ENCODE results near the gene SPPL3. TPM values are rescaled to one million over a fixed set of nuclear protein-coding genes. Genes with fewer than 3 reads are reported as not detected.

Gene SPPL3
- total RNA-seq, 1 experiment from 2014 or later: 32.5 TPM

DNA sequence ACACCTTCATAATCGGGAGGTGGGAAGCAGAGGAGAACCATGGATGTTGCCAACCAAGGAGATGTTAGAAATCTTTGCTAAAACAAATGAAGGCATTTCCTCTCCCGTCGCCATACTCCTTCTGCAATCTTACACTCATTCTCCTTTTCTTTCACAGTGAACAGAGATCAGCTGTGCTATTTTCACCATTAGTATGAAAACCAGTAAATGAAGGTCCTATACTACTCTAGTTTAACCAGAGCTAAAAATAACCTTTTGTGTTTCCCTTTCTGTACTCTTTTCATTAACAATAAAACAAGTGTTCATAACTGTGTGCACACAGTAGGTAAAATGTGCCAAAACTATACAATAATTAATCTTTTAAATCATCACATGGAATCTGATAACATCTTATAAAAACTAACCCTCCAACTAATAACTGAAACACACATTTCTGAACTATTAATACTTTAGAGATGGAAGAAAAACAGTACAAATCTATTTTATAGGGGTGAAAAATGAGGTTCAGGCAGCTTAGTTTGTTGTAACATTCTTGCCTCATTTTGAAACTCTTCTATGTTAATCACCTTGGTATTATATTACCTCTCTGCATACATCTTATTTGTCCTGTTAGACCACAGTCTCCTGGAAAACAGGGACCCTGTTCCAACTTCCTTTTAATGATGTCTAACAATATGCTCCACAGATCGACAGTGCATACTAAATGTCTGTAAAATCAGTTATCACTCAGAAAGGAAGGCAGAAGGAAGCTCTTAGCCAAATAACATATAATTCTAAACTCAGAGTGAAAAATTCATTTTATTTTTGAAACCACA lies 69.5 kb downstream of the SPPL3 start:
- no peak for DNase-seq (ENCODE audit: low spot score)
- Mint-ChIP-seq H3K27me3 (ENCODE audit: low read depth) (no peaks in the 10 kb centered on the region), H3K36me3 (no peaks in the 10 kb centered on the region), H3K4me1 (peaks cover 36% of the 10 kb centered on the region), H3K4me3 (no peak overlapping the region), H3K9me3 (no peaks in the 10 kb centered on the region), H3K27ac (no peak overlapping the region)
- ChIA-PET POLR2A (interaction anchor here (0.5 kb wide), 1 partner anchor 49 kb away, joined by 3 read pairs; no protein-coding TSS in a partner anchor), CTCF (interaction anchor here (0.7 kb wide), 1 partner anchor 137 kb away, joined by 3 read pairs; no protein-coding TSS in a partner anchor)
- TF ChIP-seq GRHL2 (CRISPR knock-in tag; IDR thresholded peaks at IDR 0.05; ENCODE audit: insufficient replicate concordance, severe bottlenecking) (no peak), HMGA2 (CRISPR knock-in tag; IDR thresholded peaks at IDR 0.05) (no peak), OVOL2 (CRISPR knock-in tag; IDR thresholded peaks at IDR 0.05; ENCODE audit: borderline replicate concordance) (no peak), TCF7 (CRISPR knock-in tag; IDR thresholded peaks at IDR 0.05; ENCODE audit: low read depth) (no peak), NFATC4 (CRISPR knock-in tag; IDR thresholded peaks at IDR 0.05) (no peak), ZNF416 (CRISPR knock-in tag; IDR thresholded peaks at IDR 0.05) (no peak), ETV6 (CRISPR knock-in tag; IDR thresholded peaks at IDR 0.05) (no peak)
- TF ChIP-seq, protein P1, sequence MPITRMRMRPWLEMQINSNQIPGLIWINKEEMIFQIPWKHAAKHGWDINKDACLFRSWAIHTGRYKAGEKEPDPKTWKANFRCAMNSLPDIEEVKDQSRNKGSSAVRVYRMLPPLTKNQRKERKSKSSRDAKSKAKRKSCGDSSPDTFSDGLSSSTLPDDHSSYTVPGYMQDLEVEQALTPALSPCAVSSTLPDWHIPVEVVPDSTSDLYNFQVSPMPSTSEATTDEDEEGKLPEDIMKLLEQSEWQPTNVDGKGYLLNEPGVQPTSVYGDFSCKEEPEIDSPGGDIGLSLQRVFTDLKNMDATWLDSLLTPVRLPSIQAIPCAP (CRISPR knock-in tag; IDR thresholded peaks at IDR 0.05): no peak
- no peak for ATAC-seq

DNA sequence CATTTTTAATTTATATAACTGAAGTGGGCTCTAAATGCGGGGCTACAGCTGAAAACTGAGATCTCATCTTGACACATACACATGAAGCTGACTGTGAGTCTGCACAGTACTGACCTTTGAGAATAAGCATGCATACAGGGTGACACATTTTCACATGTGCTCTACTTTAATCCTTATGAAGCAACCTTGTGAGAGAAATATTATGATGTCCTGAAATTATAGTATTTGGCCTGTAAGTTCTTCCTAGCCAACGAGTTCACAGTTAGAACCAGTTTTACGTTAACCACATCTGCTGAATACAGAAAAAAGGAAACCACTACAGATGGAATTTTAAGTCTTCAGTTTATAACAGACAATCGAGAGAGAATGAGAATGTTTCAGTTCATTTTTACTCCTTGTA lies 70.3 kb downstream of the SPPL3 start:
- Mint-ChIP-seq H3K4me1 (peaks cover 38% of the 10 kb centered on the region), H3K36me3 (no peaks in the 10 kb centered on the region), H3K27ac (no peak overlapping the region), H3K4me3 (no peak overlapping the region), H3K27me3 (ENCODE audit: low read depth) (no peaks in the 10 kb centered on the region), H3K9me3 (no peaks in the 10 kb centered on the region)
- DNase-seq (ENCODE audit: low spot score) (no peak), ATAC-seq (no peak)
- ChIA-PET CTCF (interaction anchor here (0.7 to 1.0 kb wide), 2 partner anchors 67 to 138 kb away, joined by 3 to 5 read pairs; no protein-coding TSS in a partner anchor), POLR2A (interaction anchor here (0.6 kb wide), 1 partner anchor 343 kb away, joined by 4 read pairs; no protein-coding TSS in a partner anchor)
- TF ChIP-seq E2F4 (CRISPR knock-in tag; IDR thresholded peaks at IDR 0.05; ENCODE audit: borderline replicate concordance, low read depth): no peak
- no peak for TF ChIP-seq CBFB (CRISPR knock-in tag; IDR thresholded peaks at IDR 0.05; ENCODE audit: low read depth)
- TF ChIP-seq, protein P2, sequence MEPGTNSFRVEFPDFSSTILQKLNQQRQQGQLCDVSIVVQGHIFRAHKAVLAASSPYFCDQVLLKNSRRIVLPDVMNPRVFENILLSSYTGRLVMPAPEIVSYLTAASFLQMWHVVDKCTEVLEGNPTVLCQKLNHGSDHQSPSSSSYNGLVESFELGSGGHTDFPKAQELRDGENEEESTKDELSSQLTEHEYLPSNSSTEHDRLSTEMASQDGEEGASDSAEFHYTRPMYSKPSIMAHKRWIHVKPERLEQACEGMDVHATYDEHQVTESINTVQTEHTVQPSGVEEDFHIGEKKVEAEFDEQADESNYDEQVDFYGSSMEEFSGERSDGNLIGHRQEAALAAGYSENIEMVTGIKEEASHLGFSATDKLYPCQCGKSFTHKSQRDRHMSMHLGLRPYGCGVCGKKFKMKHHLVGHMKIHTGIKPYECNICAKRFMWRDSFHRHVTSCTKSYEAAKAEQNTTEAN (CRISPR knock-in tag; IDR thresholded peaks at IDR 0.05): no peak

DNA sequence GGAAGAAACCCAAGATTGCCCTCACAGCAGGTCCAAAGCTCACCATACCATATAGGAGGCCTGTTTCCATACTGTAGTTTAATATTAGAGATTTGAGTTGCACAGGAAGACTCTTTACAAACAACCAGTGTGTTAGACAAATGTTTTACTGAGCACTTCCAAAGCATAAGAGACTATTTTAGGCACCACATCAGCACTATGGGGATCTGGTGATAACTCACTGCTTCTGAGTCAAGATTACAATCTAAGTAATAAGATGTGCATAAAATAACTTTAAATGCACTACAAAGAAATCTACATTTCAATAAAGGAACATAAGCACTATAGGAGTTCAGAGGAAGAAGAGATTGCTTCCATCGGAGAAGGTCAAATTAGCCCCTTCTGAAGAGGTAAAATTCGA lies 71.4 kb downstream of the SPPL3 start:
- Mint-ChIP-seq H3K4me3 (no peak overlapping the region), H3K27ac (no peak overlapping the region; the same call in 1 of the 2 replicates), H3K27me3 (ENCODE audit: low read depth) (no peaks in the 10 kb centered on the region), H3K36me3 (no peaks in the 10 kb centered on the region), H3K4me1 (peaks cover 39% of the 10 kb centered on the region), H3K9me3 (no peaks in the 10 kb centered on the region)
- ATAC-seq (no peak), DNase-seq (ENCODE audit: low spot score) (no peak)
- ChIA-PET POLR2A (no interaction called here), CTCF (interaction anchor here (0.6 to 1.8 kb wide), 5 partner anchors 14 to 173 kb away, joined by 3 to 5 read pairs (median 3); no protein-coding TSS in a partner anchor)
- TF ChIP-seq ZNF416 (CRISPR knock-in tag; IDR thresholded peaks at IDR 0.05) (no peak), AR (CRISPR knock-in tag; IDR thresholded peaks at IDR 0.05) (no peak), JUN (CRISPR knock-in tag; IDR thresholded peaks at IDR 0.05) (no peak), CREB1 (CRISPR knock-in tag; IDR thresholded peaks at IDR 0.05) (no peak), PREB (CRISPR knock-in tag; IDR thresholded peaks at IDR 0.05; ENCODE audit: borderline replicate concordance) (no peak), EMX1 (CRISPR knock-in tag; IDR thresholded peaks at IDR 0.05) (no peak), ZNF263 (CRISPR knock-in tag; IDR thresholded peaks at IDR 0.05; ENCODE audit: low read depth) (no peak), MXD4 (CRISPR knock-in tag; IDR thresholded peaks at IDR 0.05; ENCODE audit: borderline replicate concordance) (no peak), ATF6 (CRISPR knock-in tag; IDR thresholded peaks at IDR 0.05) (no peak), ZNF396 (CRISPR knock-in tag; IDR thresholded peaks at IDR 0.05; ENCODE audit: borderline replicate concordance) (no peak), GRHL2 (CRISPR knock-in tag; IDR thresholded peaks at IDR 0.05; ENCODE audit: insufficient replicate concordance, severe bottlenecking) (no peak)
